GM12878 (cell line): ENCODE data around the gene SCAP. TPM values are rescaled to one million over a fixed set of nuclear protein-coding genes. Genes with fewer than 3 reads are reported as not detected.

Source experiments
- ATF7 ChIP-seq: fragments of 450-650 bp; IDR thresholded peaks from 2 replicates; pipeline ENCODE4 v1.6.1; 2016; ENCODE audit warnings: low read depth, mild to moderate bottlenecking
- BRCA1 ChIP-seq: IDR thresholded peaks from 2 replicates; pipeline ENCODE4 v1.6.1; 2011; ENCODE audit warnings: low read depth, low read length, improper control_type of control experiment
- CUX1 ChIP-seq: IDR thresholded peaks from 2 replicates; pipeline ENCODE4 v1.6.1; 2012; ENCODE audit warnings: improper control_type of control experiment, low read depth, low read length; ENCODE audit not compliant: insufficient replicate concordance
- EGR1 ChIP-seq, 2 experiments: IDR thresholded peaks; 1 replicate in 1 of 2; 2 replicates in 1 of 2; pipeline ENCODE4 v1.6.1; 2011 to 2012; ENCODE audit warnings: low read depth in 2 of 2, low read length in 2 of 2, borderline replicate concordance in 1 of 2, mild to moderate bottlenecking in 1 of 2, moderate library complexity in 1 of 2
- MYC ChIP-seq: IDR thresholded peaks from 2 replicates; pipeline ENCODE4 v1.6.1; 2011; ENCODE audit warnings: mild to moderate bottlenecking, low read length, moderate library complexity, inconsistent platforms; ENCODE audit not compliant: insufficient read depth, insufficient replicate concordance, insufficient read length, severe bottlenecking
- PBX3 ChIP-seq: IDR thresholded peaks from 2 replicates; pipeline ENCODE4 v1.6.1; 2011; ENCODE audit warnings: mild to moderate bottlenecking, low read depth, low read length, moderate library complexity; ENCODE audit not compliant: insufficient replicate concordance
- RAD51 ChIP-seq: fragments of 450-650 bp; IDR thresholded peaks from 2 replicates; pipeline ENCODE4 v1.6.1; 2016; ENCODE audit warnings: moderate library complexity, mild to moderate bottlenecking, inconsistent platforms
- SIX5 ChIP-seq: IDR thresholded peaks from 2 replicates; pipeline ENCODE4 v1.6.1; 2011; ENCODE audit warnings: mild to moderate bottlenecking, low read depth, low read length, moderate library complexity; ENCODE audit not compliant: severe bottlenecking
- SMC3 ChIP-seq: IDR thresholded peaks from 2 replicates; pipeline ENCODE4 v1.6.1; 2011; ENCODE audit warnings: low read length, improper control_type of control experiment, borderline replicate concordance
- polyA plus RNA-seq, 11 experiments: library from polyadenylated mRNA; depleted of rRNA in 4 of 11; unstranded in 6 of 11; stranded (reverse) in 5 of 11; fragments of >200 nt; fragmentation: Nextera tagmentation in 4 of 11; fragmentation: Illumina TruSeq in 1 of 11; extraction: Ambion mirVana in 4 of 11; extraction: Trizol in 1 of 11; gene quantifications; 1 replicate in 1 of 11; 2 replicates in 10 of 11; pipeline versions ENCODE4 v1.2.1 to v1.2.3, GENCODE V29; 2011 to 2016; ENCODE audit warnings: inconsistent platforms in 2 of 11, missing spikeins in 2 of 11, low read depth in 1 of 11
- total RNA-seq, 4 experiments: library from RNA; depleted of rRNA in 3 of 4; stranded (reverse); fragments of >200 nt in 3 of 4; fragmentation: Illumina TruSeq in 1 of 4; extraction: Trizol in 1 of 4; gene quantifications; 2 replicates each; pipeline versions ENCODE4 v1.2.1 to v1.2.3, GENCODE V29; 2013 to 2021

The SCAP gene
- total and polyA plus RNA-seq, 10 of the 15 experiments (the other 5 are each of a cell fraction or from before 2014, with no cell fraction given) = 1.5 to 64.1 (median 27.9) TPM

GRCh38 chr3:47422743-47423142, 53.0 kb downstream of the SCAP start (continued):
- no peak for TF ChIP-seq CUX1
- TF ChIP-seq RAD51 = no peak
- no peak for TF ChIP-seq BRCA1
- TF ChIP-seq SMC3 = no peak
- TF ChIP-seq PBX3 = no peak
- no peak for TF ChIP-seq SIX5
- TF ChIP-seq EGR1 (IDR thresholded peaks at IDR 0.05; ENCODE audit: borderline replicate concordance in 1 of 2, low read depth in 2 of 2, low read length in 2 of 2) = no peak
- no peak for TF ChIP-seq MYC
- TF ChIP-seq ATF7 = no peak
